ENCODE data around the gene TMTC1.

Gene TMTC1

GRCh38 chr12:29709496-29710040, 74.2 kb downstream of the TMTC1 start:
- Histone ChIP-seq H3K36me3 (ENCODE audit: insufficient read depth, insufficient read length, low read length) (no peaks in the 10 kb centered on the region), H3K4me3 (ENCODE audit: insufficient read length, low read depth) (no peak overlapping the region), H3K4me1 (ENCODE audit: insufficient read depth, insufficient read length) (no peaks in the 10 kb centered on the region), H3K9me3 (ENCODE audit: insufficient read depth, low read length) (no peaks in the 10 kb centered on the region), H3K9ac (ENCODE audit: insufficient read length, low read depth) (no peak overlapping the region), H3K27me3 (ENCODE audit: insufficient read depth, insufficient read length) (no peaks in the 10 kb centered on the region)
- no peak for TF ChIP-seq SUZ12 (IDR thresholded peaks at IDR 0.05; ENCODE audit: extremely low read depth, insufficient read depth, insufficient read length)
- TF ChIP-seq ZNF274 (IDR thresholded peaks at IDR 0.05; ENCODE audit: low read depth, low read length) = no peak
- TF ChIP-seq YY1 (IDR thresholded peaks at IDR 0.05; ENCODE audit: insufficient read depth, insufficient read length) = no peak
- DNase-seq (ENCODE audit: low read depth, low spot score) = no peak

GRCh38 chr12:29709054-29709453, 74.7 kb downstream of the TMTC1 start:
- H3K9me3 ChIP-seq (ENCODE audit: insufficient read depth, low read length) = no peaks in the 10 kb centered on the region
- no peaks in the 10 kb centered on the region for H3K27me3 ChIP-seq (ENCODE audit: insufficient read depth, insufficient read length)
- H3K4me1 ChIP-seq (ENCODE audit: insufficient read depth, insufficient read length) = no peaks in the 10 kb centered on the region
- TF ChIP-seq ZNF274 (IDR thresholded peaks at IDR 0.05; ENCODE audit: low read depth, low read length) (no peak), YY1 (IDR thresholded peaks at IDR 0.05; ENCODE audit: insufficient read depth, insufficient read length) (no peak), SUZ12 (IDR thresholded peaks at IDR 0.05; ENCODE audit: extremely low read depth, insufficient read depth, insufficient read length) (no peak)
- H3K9ac ChIP-seq (ENCODE audit: insufficient read length, low read depth) = no peak overlapping the region
- H3K4me3 ChIP-seq (ENCODE audit: insufficient read length, low read depth) = no peak overlapping the region
- no peaks in the 10 kb centered on the region for H3K36me3 ChIP-seq (ENCODE audit: insufficient read depth, insufficient read length, low read length)
- DNase-seq (ENCODE audit: low read depth, low spot score) = no peak

- Histone ChIP-seq H3K9ac (ENCODE audit: insufficient read length, low read depth) (no peak overlapping the region), H3K4me1 (ENCODE audit: insufficient read depth, insufficient read length) (no peaks in the 10 kb centered on the region), H3K9me3 (ENCODE audit: insufficient read depth, low read length) (no peaks in the 10 kb centered on the region), H3K4me3 (ENCODE audit: insufficient read length, low read depth) (no peak overlapping the region), H3K27me3 (ENCODE audit: insufficient read depth, insufficient read length) (no peaks in the 10 kb centered on the region), H3K36me3 (ENCODE audit: insufficient read depth, insufficient read length, low read length) (no peaks in the 10 kb centered on the region)
- DNase-seq (ENCODE audit: low read depth, low spot score) = no peak
- TF ChIP-seq SUZ12 (IDR thresholded peaks at IDR 0.05; ENCODE audit: extremely low read depth, insufficient read depth, insufficient read length) = no peak
- TF ChIP-seq YY1 (IDR thresholded peaks at IDR 0.05; ENCODE audit: insufficient read depth, insufficient read length) = no peak
- TF ChIP-seq ZNF274 (IDR thresholded peaks at IDR 0.05; ENCODE audit: low read depth, low read length) = no peak
Measured at GRCh38 chr12:29707846-29708245, 75.9 kb downstream of the TMTC1 start.

GRCh38 chr12:29706311-29706710, 77.4 kb downstream of the TMTC1 start:
- no peaks in the 10 kb centered on the region for H3K27me3 ChIP-seq (ENCODE audit: insufficient read depth, insufficient read length)
- H3K9me3 ChIP-seq (ENCODE audit: insufficient read depth, low read length) = no peaks in the 10 kb centered on the region
- H3K36me3 ChIP-seq (ENCODE audit: insufficient read depth, insufficient read length, low read length) = no peaks in the 10 kb centered on the region
- no peak for TF ChIP-seq ZNF274 (IDR thresholded peaks at IDR 0.05; ENCODE audit: low read depth, low read length)
- no peak for TF ChIP-seq SUZ12 (IDR thresholded peaks at IDR 0.05; ENCODE audit: extremely low read depth, insufficient read depth, insufficient read length)
- no peak for TF ChIP-seq YY1 (IDR thresholded peaks at IDR 0.05; ENCODE audit: insufficient read depth, insufficient read length)
- H3K9ac ChIP-seq (ENCODE audit: insufficient read length, low read depth) = no peak overlapping the region
- H3K4me3 ChIP-seq (ENCODE audit: insufficient read length, low read depth) = no peak overlapping the region
- DNase-seq (ENCODE audit: low read depth, low spot score) = no peak
- no peaks in the 10 kb centered on the region for H3K4me1 ChIP-seq (ENCODE audit: insufficient read depth, insufficient read length)

- no peaks in the 10 kb centered on the region for H3K27me3 ChIP-seq (ENCODE audit: insufficient read depth, insufficient read length)
- TF ChIP-seq ZNF274 (IDR thresholded peaks at IDR 0.05; ENCODE audit: low read depth, low read length) = no peak
- no peak for TF ChIP-seq SUZ12 (IDR thresholded peaks at IDR 0.05; ENCODE audit: extremely low read depth, insufficient read depth, insufficient read length)
- TF ChIP-seq YY1 (IDR thresholded peaks at IDR 0.05; ENCODE audit: insufficient read depth, insufficient read length) = no peak
- H3K36me3 ChIP-seq (ENCODE audit: insufficient read depth, insufficient read length, low read length) = no peaks in the 10 kb centered on the region
- no peak overlapping the region for H3K9ac ChIP-seq (ENCODE audit: insufficient read length, low read depth)
- DNase-seq (ENCODE audit: low read depth, low spot score) = no peak
- no peak overlapping the region for H3K4me3 ChIP-seq (ENCODE audit: insufficient read length, low read depth)
- no peaks in the 10 kb centered on the region for H3K4me1 ChIP-seq (ENCODE audit: insufficient read depth, insufficient read length)
- no peaks in the 10 kb centered on the region for H3K9me3 ChIP-seq (ENCODE audit: insufficient read depth, low read length)
Measured at GRCh38 chr12:29703528-29703927, 80.2 kb downstream of the TMTC1 start.

GRCh38 chr12:29702972-29703371, 80.8 kb downstream of the TMTC1 start:
- Histone ChIP-seq H3K36me3 (ENCODE audit: insufficient read depth, insufficient read length, low read length) (no peaks in the 10 kb centered on the region), H3K4me3 (ENCODE audit: insufficient read length, low read depth) (no peak overlapping the region), H3K9ac (ENCODE audit: insufficient read length, low read depth) (no peak overlapping the region), H3K27me3 (ENCODE audit: insufficient read depth, insufficient read length) (no peaks in the 10 kb centered on the region), H3K9me3 (ENCODE audit: insufficient read depth, low read length) (no peaks in the 10 kb centered on the region), H3K4me1 (ENCODE audit: insufficient read depth, insufficient read length) (no peaks in the 10 kb centered on the region)
- no peak for TF ChIP-seq ZNF274 (IDR thresholded peaks at IDR 0.05; ENCODE audit: low read depth, low read length)
- TF ChIP-seq YY1 (IDR thresholded peaks at IDR 0.05; ENCODE audit: insufficient read depth, insufficient read length) = no peak
- no peak for TF ChIP-seq SUZ12 (IDR thresholded peaks at IDR 0.05; ENCODE audit: extremely low read depth, insufficient read depth, insufficient read length)
- DNase-seq (ENCODE audit: low read depth, low spot score) = no peak

- no peaks in the 10 kb centered on the region for H3K9me3 ChIP-seq (ENCODE audit: insufficient read depth, low read length)
- TF ChIP-seq SUZ12 (IDR thresholded peaks at IDR 0.05; ENCODE audit: extremely low read depth, insufficient read depth, insufficient read length) (no peak), YY1 (IDR thresholded peaks at IDR 0.05; ENCODE audit: insufficient read depth, insufficient read length) (no peak), ZNF274 (IDR thresholded peaks at IDR 0.05; ENCODE audit: low read depth, low read length) (no peak)
- no peak overlapping the region for H3K9ac ChIP-seq (ENCODE audit: insufficient read length, low read depth)
- H3K4me1 ChIP-seq (ENCODE audit: insufficient read depth, insufficient read length) = no peaks in the 10 kb centered on the region
- no peak overlapping the region for H3K4me3 ChIP-seq (ENCODE audit: insufficient read length, low read depth)
- DNase-seq (ENCODE audit: low read depth, low spot score) = no peak
- no peaks in the 10 kb centered on the region for H3K36me3 ChIP-seq (ENCODE audit: insufficient read depth, insufficient read length, low read length)
- H3K27me3 ChIP-seq (ENCODE audit: insufficient read depth, insufficient read length) = no peaks in the 10 kb centered on the region
Measured at GRCh38 chr12:29702222-29702621, 81.5 kb downstream of the TMTC1 start.
